T-cell (primary cell): ENCODE results near the gene RABGAP1L. TPM values are rescaled to one million over a fixed set of nuclear protein-coding genes. Genes with fewer than 3 reads are reported as not detected.
"Not testable (repeated sequence)": the region's sequence is repeated elsewhere in the genome, so short reads cannot be mapped to it uniquely, and the experiment has no call there.

Source experiments
- ATAC-seq, 4 experiments: fragments of 200-7000 bp in 3 of 4; fragments of 150-1000 bp in 1 of 4; cut with Tn5 transposase; replicated peaks in 1 of 4; 1 replicate in 3 of 4; 2 replicates in 1 of 4; pipeline ENCODE4 v1.10.0; 2021; ENCODE audit warnings: moderate library complexity in 3 of 4, mild to moderate bottlenecking in 2 of 4, moderate number of reproducible peaks in 1 of 4
- CTCF ChIA-PET, 2 donors: fragments of 300-600 bp; sonication (Branson Sonifier 250); formaldehyde crosslinking; loops; one replicate each; lab custom pipeline; 2022; ENCODE audit warnings: antibody characterized with exemption in 2 of 2; lab: Charles Lee
- POLR2A ChIA-PET, 2 donors: fragments of 300-600 bp; sonication (Branson Sonifier 250); formaldehyde crosslinking; loops; one replicate each; lab custom pipeline; 2022; ENCODE audit warnings: antibody characterized with exemption in 2 of 2; lab: Charles Lee
- DNase-seq, 35 experiments: peaks; one replicate each; pipeline versions ENCODE4 v3.0.0 to v3.0.0-alpha.2; 2013 to 2023
- H3K27ac ChIP-seq: one replicate; pipeline ENCODE4 v1.5.1; 2013; ENCODE audit warnings: low read length
- H3K27me3 ChIP-seq, 2 experiments: replicated peaks in 1 of 2; 1 replicate in 1 of 2; 2 replicates in 1 of 2; pipeline versions ENCODE4 v1.6.1 to v1.7.0; 2013; ENCODE audit warnings: low read length in 1 of 2, mixed read lengths in 1 of 2; ENCODE audit not compliant: control insufficient read depth in 2 of 2, insufficient read depth in 2 of 2; ENCODE audit errors: extremely low read depth in 1 of 2
- H3K36me3 ChIP-seq, 2 donors: 1 replicate in 1 of 2; 2 replicates in 1 of 2; pipeline versions ENCODE4 v1.6.1 to v1.7.0; 2013; ENCODE audit warnings: low read length in 1 of 2; ENCODE audit not compliant: control insufficient read depth in 2 of 2, insufficient read depth in 1 of 2; ENCODE audit errors: extremely low read depth in 1 of 2
- H3K4me1 ChIP-seq, 2 experiments: 1 replicate in 1 of 2; 2 replicates in 1 of 2; pipeline versions ENCODE4 v1.6.1 to v1.7.0; 2013; ENCODE audit warnings: low read length in 2 of 2, mixed read lengths in 1 of 2; ENCODE audit not compliant: insufficient read depth in 2 of 2, control insufficient read depth in 1 of 2; ENCODE audit errors: extremely low read depth in 1 of 2
- H3K4me3 ChIP-seq, 2 donors: 1 replicate in 1 of 2; 2 replicates in 1 of 2; pipeline versions ENCODE4 v1.5.1 to v1.7.0; 2013; ENCODE audit warnings: mild to moderate bottlenecking in 2 of 2, low read length in 1 of 2, moderate library complexity in 1 of 2; ENCODE audit not compliant: control insufficient read depth in 1 of 2; ENCODE audit errors: extremely low read depth in 1 of 2
- H3K9me3 ChIP-seq: 2 replicates; pipeline ENCODE4 v1.7.0; 2013
- H3K27ac Mint-ChIP-seq, 2 donors: one replicate each; pipeline ENCODE4 v1.8.0; 2020 to 2021; ENCODE audit warnings: mild to moderate bottlenecking in 2 of 2, mixed read lengths in 2 of 2
- H3K27me3 Mint-ChIP-seq, 2 donors: one replicate each; pipeline ENCODE4 v1.8.0; 2021 to 2022; ENCODE audit warnings: mixed read lengths in 2 of 2
- H3K36me3 Mint-ChIP-seq: one replicate; pipeline ENCODE4 v1.8.0; 2021; ENCODE audit warnings: mixed read lengths
- H3K4me1 Mint-ChIP-seq, 3 donors: one replicate each; pipeline ENCODE4 v1.8.0; 2020 to 2022; ENCODE audit warnings: mixed read lengths in 3 of 3, mild to moderate bottlenecking in 1 of 3
- H3K4me3 Mint-ChIP-seq, 3 donors: one replicate each; pipeline ENCODE4 v1.8.0; 2020 to 2022; ENCODE audit warnings: mild to moderate bottlenecking in 3 of 3, mixed read lengths in 3 of 3, moderate library complexity in 3 of 3
- H3K9me3 Mint-ChIP-seq, 3 donors: one replicate each; pipeline ENCODE4 v1.8.0; 2020 to 2022; ENCODE audit warnings: mixed read lengths in 3 of 3
- WGBS: methylation state at CpG from one replicate; pipeline ENCODE4 v1.1.5; 2013; ENCODE audit warnings: missing lambda C conversion rate; ENCODE audit not compliant: insufficient coverage; 5-methylcytosine and 5-hydroxymethylcytosine counted together
- total RNA-seq, 35 experiments: library from RNA in 6 of 35; stranded (reverse) in 6 of 35; fragments of 120-200 nt in 1 of 35; gene quantifications; one replicate each; pipeline versions ENCODE4 v1.2.1 to v1.2.4 and lab custom pipeline; 2013 to 2026

Gene RABGAP1L
- total RNA-seq, 5 donors from 2014 or later (not counting 1 experiment from before 2014, with no cell fraction given), result 75.0 to 108 (median 82.3) TPM

GRCh38 chr1:174892016-174892415 is 732.7 kb downstream of the RABGAP1L start:
- ChIA-PET CTCF (no interaction called here), POLR2A (interaction anchor here in 1 of 2 donors (0.6 kb wide), 1 partner anchor 84 kb away, joined by 7 read pairs; no protein-coding TSS in a partner anchor)
- Mint-ChIP-seq H3K27me3 (no peaks in the 10 kb centered on the region), H3K27ac (no peak overlapping the region), H3K9me3 (no peaks in the 10 kb centered on the region), H3K4me3 (no peak overlapping the region), H3K36me3 (peaks cover 22% of the 10 kb centered on the region), H3K4me1 (peaks cover 9 to 13% (median 10%) of the 10 kb centered on the region in 3 donors)
- no peak overlapping the region for H3K4me3 ChIP-seq
- no peak overlapping the region for H3K27ac ChIP-seq
- ATAC-seq (no peak), DNase-seq (no peak)
- 97% methylated on average over 14 of the region's 15 CpGs for WGBS
- H3K36me3 ChIP-seq, result no peaks in the 10 kb centered on the region
- H3K9me3 ChIP-seq, result no peaks in the 10 kb centered on the region
- no peaks in the 10 kb centered on the region for H3K27me3 ChIP-seq
- peaks cover 0 to 2% of the 10 kb centered on the region in 2 experiments for H3K4me1 ChIP-seq

- 100% methylated on average over 1 of the region's 2 CpGs for WGBS
- Histone ChIP-seq H3K4me1 (peaks cover 0 to 2% of the 10 kb centered on the region in 2 experiments), H3K27ac (no peak overlapping the region), H3K9me3 (no peaks in the 10 kb centered on the region), H3K4me3 (no peak overlapping the region), H3K36me3 (no peaks in the 10 kb centered on the region), H3K27me3 (no peaks in the 10 kb centered on the region)
- no peak for ATAC-seq
- POLR2A ChIA-PET, result no interaction called here
- Mint-ChIP-seq H3K4me1 (peaks cover 9 to 13% (median 10%) of the 10 kb centered on the region in 3 donors), H3K36me3 (peaks cover 35% of the 10 kb centered on the region), H3K27ac (peak overlapping the region in 1 of 2 donors; percentile 71), H3K4me3 (no peak overlapping the region), H3K27me3 (no peaks in the 10 kb centered on the region), H3K9me3 (no peaks in the 10 kb centered on the region)
- CTCF ChIA-PET, result interaction anchor here in 1 of 2 donors (0.7 kb wide), 1 partner anchor 105 kb away, joined by 3 read pairs; no protein-coding TSS in a partner anchor
- no peak for DNase-seq
These were observed 734.9 kb downstream of the RABGAP1L start for GRCh38 chr1:174894117-174894762.

- POLR2A ChIA-PET, H3K9me3 Mint-ChIP-seq, H3K27me3 ChIP-seq, DNase-seq, H3K27ac ChIP-seq, H3K9me3 ChIP-seq, CTCF ChIA-PET, H3K27ac Mint-ChIP-seq, H3K27me3 Mint-ChIP-seq, H3K36me3 ChIP-seq, H3K4me3 ChIP-seq, H3K4me3 Mint-ChIP-seq, H3K4me1 ChIP-seq, ATAC-seq: not testable (repeated sequence)
- Mint-ChIP-seq H3K4me1 (peaks cover 7 to 13% (median 9%) of the 10 kb centered on the region in 3 donors), H3K36me3 (peaks cover 43% of the 10 kb centered on the region)
- WGBS, result no CpG with 5 or more reads among the region's 1 CpG
These were observed 736.3 kb downstream of the RABGAP1L start for GRCh38 chr1:174895610-174896009.

- H3K4me3 Mint-ChIP-seq, result no peak overlapping the region
- peaks cover 3 to 8% (median 3%) of the 10 kb centered on the region in 3 donors for H3K9me3 Mint-ChIP-seq
- WGBS, result no CpG with 5 or more reads among the region's 3 CpGs
- ATAC-seq (no peak), DNase-seq (no peak)
- Histone ChIP-seq H3K4me1 (peaks cover 0 to 2% of the 10 kb centered on the region in 2 experiments), H3K27me3 (no peaks in the 10 kb centered on the region), H3K4me3 (no peak overlapping the region), H3K36me3 (peaks cover 0 to 6% of the 10 kb centered on the region in 2 donors), H3K9me3 (no peaks in the 10 kb centered on the region), H3K27ac (no peak overlapping the region)
- ChIA-PET POLR2A (interaction anchor here (0.6 to 0.7 kb wide), 3 partner anchors 49 to 1314 kb away, joined by 3 to 6 read pairs (median 4); no protein-coding TSS in a partner anchor), CTCF (no interaction called here)
- H3K27me3 Mint-ChIP-seq, result no peaks in the 10 kb centered on the region
- peaks cover 7 to 13% (median 9%) of the 10 kb centered on the region in 3 donors for H3K4me1 Mint-ChIP-seq
- no peak overlapping the region for H3K27ac Mint-ChIP-seq
- peaks cover 60% of the 10 kb centered on the region for H3K36me3 Mint-ChIP-seq
These were observed 738.9 kb downstream of the RABGAP1L start for GRCh38 chr1:174898102-174898797.

- peaks cover 3 to 13% (median 5%) of the 10 kb centered on the region in 3 donors for H3K9me3 Mint-ChIP-seq
- no peaks in the 10 kb centered on the region for H3K4me1 Mint-ChIP-seq
- peaks cover 67% of the 10 kb centered on the region for H3K36me3 Mint-ChIP-seq
- 17% methylated on average over 1 of the region's 3 CpGs for WGBS
- H3K27me3 Mint-ChIP-seq, result no peaks in the 10 kb centered on the region
- ATAC-seq (no peak), DNase-seq (no peak)
- H3K4me1 ChIP-seq, result no peaks in the 10 kb centered on the region
- no peaks in the 10 kb centered on the region for H3K9me3 ChIP-seq
- no peak overlapping the region for H3K4me3 Mint-ChIP-seq
- H3K27me3 ChIP-seq, result no peaks in the 10 kb centered on the region
- no peak overlapping the region for H3K27ac Mint-ChIP-seq
- H3K4me3 ChIP-seq, result no peak overlapping the region
- CTCF ChIA-PET, result no interaction called here
- H3K27ac ChIP-seq, result no peak overlapping the region
- POLR2A ChIA-PET, result no interaction called here
- H3K36me3 ChIP-seq, result peaks cover 0 to 10% of the 10 kb centered on the region in 2 donors
These were observed 741.0 kb downstream of the RABGAP1L start for GRCh38 chr1:174900317-174900716.

- H3K4me1 ChIP-seq, result no peaks in the 10 kb centered on the region
- Mint-ChIP-seq H3K9me3 (peaks cover 3 to 23% (median 8%) of the 10 kb centered on the region in 3 donors), H3K4me3 (no peak overlapping the region), H3K27me3 (no peaks in the 10 kb centered on the region), H3K4me1 (no peaks in the 10 kb centered on the region), H3K27ac (no peak overlapping the region), H3K36me3 (peaks cover 64% of the 10 kb centered on the region)
- WGBS, result no CpG with 5 or more reads among the region's 4 CpGs
- POLR2A ChIA-PET, result no interaction called here
- H3K27me3 ChIP-seq, result no peaks in the 10 kb centered on the region
- no peak for ATAC-seq
- peaks cover 0 to 10% of the 10 kb centered on the region in 2 donors for H3K36me3 ChIP-seq
- no peaks in the 10 kb centered on the region for H3K9me3 ChIP-seq
- DNase-seq, result no peak
- no peak overlapping the region for H3K27ac ChIP-seq
- CTCF ChIA-PET, result no interaction called here
- no peak overlapping the region for H3K4me3 ChIP-seq
These were observed 743.3 kb downstream of the RABGAP1L start for GRCh38 chr1:174902531-174903099.
